ENCODE data around the gene PPP4R3B.
"Not testable (repeated sequence)": the region's sequence is repeated elsewhere in the genome, so short reads cannot be mapped to it uniquely, and the experiment has no call there.

Gene PPP4R3B

DNA sequence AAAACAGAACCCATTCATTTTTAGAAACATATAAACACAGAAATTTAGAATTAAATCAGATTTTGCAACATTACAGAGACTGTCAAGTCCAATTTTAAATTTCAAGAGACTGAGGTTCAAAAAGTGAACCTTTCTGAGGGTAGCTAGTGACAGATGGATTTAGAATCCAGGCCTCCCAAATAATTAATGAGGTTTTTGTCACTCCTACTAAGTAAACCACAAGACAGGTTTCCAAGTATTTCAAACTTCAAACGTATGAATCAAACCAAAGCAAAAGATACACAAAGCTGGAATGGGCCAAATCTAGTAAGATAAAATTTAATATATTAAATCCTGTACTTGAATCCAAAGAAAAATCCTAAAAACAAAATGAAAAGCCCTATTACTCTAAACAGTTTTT is 25.3 kb downstream of the PPP4R3B start:
- DNase-seq, result no peak

DNA sequence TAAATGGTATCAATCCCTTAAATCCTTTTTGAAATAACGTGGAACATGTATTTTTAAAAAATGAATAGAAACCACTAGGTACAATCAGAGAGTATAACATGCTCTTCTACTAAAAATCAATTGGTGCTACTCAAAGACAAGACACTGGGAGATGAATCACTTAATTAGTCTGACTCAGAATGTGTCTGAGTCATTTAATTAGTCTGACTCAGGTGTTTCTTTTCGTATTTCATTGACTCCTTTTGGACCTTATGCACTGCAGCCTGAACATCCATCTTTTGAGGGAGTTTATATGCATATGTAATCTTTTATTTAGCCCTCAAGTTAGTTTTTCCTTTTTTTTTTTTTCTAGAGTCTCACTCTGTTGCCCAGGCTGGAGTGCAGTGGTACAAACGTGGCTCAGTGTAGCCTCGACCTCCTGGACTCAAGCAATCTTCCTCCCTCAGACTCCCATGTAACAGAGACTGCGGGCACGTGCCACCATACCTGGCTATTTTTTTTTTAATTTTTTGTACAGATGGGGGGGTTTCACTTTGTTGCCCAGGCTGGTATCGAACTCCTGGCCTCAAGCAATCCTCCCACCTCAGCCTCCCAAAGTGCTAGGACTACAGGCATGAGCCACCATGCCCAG is 26.5 kb downstream of the PPP4R3B start:
- no peak for DNase-seq

DNA sequence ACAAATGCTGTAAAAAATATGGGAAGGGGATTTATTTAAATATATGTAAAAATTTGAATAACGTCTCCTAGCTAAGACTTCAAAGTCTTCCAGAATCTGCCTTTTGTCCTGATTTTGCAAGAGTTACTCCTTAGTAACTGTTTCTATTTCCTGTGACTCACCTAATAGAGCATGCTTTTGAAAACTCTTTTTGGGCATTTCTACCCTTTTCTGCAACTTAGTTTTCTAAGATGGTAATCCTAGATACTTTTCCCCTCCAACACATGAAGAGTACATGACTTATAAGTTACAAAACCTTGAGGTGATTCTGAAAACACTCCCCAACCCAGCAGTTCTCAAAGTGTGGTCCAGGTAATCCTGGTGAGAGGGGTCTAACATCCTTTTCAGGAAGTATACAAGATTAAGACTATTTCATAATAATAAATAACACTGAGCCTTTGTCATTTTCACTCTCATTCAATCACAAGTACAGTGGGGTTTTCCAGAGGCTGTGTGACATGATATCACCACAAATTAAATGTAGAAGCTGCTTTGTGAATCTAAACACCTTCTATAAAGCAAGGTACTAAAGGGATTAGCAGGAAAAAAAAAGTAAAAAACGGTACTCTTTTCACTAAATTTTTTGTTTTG is 31.9 kb downstream of the PPP4R3B start:
- DNase-seq, result no peak

DNA sequence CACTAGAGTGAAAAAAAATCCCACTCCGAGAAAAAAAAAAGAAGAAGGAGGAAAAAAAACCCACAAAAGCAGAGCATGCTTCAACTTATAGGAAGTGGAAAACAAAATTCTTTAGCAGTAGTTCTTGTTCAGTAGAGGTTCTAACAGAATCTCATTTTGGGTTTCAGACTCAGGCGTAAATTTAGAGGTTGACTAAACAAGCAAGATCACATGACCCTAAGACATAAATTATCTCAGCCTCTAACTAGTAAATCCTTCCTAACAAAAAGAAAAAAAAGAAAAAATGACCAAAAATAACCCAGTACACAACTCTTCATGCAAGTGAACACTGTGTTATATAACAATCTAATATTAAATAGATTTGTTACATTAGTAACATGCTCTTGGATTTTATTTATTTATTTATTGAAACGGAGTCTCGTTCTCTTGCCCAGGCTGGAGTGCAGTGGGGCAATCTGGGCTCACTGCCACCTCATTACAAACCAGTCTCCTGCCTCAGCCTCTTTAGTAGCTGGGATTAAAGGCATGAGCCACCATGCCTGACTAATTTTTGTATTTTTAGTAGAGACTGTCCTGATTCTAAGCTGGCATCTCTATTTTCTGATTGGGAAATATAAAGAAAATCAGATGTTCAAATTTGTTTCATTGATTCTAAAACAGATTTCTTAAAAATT is 35.4 kb downstream of the PPP4R3B start:
- DNase-seq, result no peak

DNA sequence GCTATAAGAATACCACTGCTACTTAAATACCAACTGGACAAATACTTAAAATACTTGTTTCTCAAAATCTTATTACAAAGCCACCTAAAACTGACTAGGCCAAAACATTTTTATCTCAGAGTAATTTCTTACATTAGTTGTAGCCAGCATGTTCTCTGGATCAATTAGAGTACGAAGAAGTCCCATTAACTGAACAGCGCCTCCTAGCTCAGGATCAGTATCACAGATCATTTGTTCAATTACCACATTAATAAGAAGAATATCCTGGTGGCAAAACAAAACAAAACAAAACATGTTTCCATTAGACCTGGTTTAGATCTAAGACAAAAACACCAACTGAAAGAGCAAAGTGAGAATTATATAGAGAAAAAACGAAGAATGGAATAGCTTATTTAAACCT is 36.0 kb downstream of the PPP4R3B start:
- no peak for DNase-seq

DNA sequence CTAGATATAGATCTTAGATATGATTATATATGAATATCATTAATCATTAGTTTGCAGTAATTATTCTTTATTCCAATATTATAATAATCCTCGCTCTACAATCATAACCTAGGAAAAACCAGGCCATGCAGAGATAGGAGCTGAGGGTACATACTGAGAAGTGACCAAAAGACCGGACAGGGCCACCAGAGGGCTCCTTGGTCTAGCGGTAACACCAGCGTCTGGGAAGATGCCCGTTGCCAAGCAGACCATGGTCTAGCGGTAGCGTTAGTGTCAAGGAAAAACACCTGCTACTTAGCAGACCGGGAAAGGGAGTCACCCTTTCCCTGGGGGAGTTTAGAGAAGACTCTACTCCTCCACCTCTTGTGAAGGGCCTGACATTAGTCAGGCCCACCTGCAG is 48.4 kb downstream of the PPP4R3B start:
- not testable (repeated sequence) for DNase-seq

DNA sequence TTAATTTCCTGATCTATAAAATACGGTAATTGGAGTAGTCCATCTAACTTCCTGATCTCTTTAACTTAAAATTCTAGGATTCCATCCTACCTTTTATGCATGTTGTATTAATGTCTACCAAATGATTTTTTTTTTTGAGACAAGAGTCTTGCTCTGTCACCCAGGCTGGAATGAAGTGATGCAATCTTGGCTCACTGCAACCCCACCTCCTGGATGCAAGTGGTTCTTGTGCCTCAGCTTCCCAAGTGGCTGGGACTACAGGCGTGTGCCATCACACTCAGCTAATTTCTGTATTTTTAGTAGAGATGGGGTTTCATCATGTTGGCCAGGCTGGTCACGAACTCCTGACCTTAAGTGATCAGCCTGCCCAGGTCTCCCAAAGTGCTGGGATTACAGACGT is 50.1 kb downstream of the PPP4R3B start:
- no peak for DNase-seq

DNA sequence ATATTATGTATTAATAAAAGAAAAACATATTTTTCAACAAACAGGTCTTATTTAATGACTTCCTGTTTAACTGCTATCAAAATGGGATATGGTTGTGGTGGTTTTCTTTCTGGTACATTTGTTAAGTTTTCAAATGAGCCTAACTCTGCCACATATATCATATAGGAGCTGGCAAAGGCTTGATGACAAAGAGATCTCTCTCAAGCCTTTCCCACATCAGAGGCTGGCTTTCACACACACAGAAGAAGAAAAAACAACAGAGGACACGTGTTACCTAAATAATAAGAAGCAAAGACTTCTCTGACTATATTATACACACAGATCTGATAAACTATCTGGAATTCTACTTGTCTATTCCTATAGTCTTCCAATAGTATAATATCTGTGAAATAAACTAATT is 51.8 kb downstream of the PPP4R3B start:
- no peak for DNase-seq

DNA sequence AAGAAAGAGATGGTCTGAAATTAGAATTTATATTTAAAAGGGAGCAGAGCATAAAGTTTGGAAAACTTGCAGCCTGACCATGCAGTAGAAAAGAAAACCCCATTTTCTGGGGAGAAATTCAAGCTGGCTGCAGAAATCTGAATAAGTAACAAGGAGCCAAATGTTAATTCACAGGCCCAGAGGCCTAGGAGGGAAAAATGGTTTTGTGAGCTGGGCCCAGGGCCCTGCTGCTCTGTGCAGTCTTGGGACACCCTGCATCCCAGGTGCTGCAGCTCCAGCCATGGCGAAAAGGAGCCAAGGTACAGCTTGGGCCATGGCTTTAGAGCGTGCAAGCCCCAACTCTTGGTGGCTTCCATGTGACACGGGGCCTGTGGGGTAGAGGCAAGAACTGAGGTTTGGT is 56.6 kb downstream of the PPP4R3B start:
- no peak for DNase-seq

DNA sequence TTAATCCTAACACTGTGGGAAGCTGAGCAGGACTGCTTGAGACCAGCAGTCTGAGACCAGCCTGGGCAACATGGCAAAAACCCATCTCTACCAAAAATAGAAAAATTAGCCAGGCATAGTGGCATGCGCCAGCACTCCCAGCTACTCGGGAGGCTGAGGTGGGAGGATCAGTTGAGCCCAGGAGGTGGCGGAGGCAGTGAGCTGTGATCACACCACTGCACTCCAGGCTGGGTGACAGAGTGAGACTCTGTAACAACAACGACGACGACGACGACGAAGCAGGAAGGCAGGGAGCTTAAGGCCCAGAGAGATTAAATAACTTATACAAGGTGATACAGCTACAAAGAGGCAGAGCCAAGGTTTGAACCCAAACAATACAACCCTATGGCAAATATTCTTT is 60.6 kb downstream of the PPP4R3B start:
- no peak for DNase-seq

DNA sequence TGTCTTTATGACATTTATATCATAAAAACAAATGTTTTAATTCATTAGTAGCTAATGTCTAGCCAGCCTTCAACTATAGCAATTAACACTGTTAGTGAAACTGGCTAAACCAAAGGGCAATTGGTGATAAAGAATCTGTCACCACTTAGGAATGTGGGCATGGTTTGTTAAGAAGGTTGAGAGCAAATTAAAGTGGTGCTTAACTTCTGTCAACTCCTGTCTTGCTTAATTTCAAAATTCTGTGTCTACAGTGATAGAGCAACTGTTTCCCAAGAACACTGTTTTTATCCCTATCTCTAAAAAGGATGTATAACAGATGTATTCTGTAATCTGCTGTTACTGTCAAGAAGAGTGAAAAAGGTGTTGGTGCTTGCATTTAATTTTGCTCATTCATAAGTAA is 61.4 kb downstream of the PPP4R3B start:
- DNase-seq, result no peak

DNA sequence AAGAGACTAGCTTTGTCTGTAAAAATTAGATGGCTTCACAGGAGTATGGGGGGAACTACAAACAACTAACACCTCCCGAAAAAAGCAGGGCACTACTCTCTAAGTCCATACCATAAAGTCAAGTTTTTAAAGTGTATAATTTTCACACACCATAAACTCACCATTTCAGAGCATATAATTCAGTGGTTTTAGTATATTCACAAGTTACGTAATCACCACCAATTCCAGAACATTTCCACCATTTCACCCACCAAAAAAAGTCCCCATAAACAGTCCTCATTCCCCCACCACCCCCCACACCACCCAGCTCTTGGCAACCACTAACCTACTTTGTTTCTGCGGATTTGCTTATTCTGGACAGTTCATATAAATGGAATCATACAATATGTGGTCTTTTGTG is 64.1 kb downstream of the PPP4R3B start:
- DNase-seq, result no peak

DNA sequence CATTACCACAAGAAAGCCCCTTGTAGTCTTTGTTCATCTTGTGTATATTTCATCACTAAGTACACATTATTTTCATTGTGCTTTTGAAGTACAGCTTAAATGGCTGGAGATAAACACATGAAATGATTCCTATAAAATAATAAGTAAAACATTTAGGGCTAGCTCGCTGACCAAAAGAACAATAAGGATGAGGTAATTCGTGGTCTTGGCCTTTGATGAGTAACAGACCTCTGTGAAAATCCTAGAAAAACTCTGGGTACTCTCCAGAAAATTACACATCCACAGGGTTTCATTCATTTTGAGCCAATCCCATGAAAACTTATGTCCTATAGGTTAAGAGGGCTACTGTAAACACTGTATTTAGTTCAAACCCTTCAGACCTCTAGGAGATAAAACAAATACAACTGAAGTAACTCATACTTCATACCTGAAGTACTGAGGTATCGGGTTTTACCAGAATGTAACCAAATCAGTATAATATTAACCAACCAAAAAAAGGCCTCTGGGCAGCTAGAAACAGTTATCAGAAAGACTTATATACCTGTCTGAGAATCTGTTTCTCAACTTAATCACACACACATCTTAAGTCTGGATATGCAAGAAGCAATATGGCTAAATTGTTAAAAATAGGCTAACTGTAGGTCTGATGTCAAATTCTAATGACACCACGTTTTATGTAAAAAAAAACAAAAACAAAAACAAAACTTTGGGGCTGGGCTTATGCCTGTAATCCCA is 66.9 kb downstream of the PPP4R3B start:
- DNase-seq, result peak in 1 of 2 experiments; percentile 28

DNA sequence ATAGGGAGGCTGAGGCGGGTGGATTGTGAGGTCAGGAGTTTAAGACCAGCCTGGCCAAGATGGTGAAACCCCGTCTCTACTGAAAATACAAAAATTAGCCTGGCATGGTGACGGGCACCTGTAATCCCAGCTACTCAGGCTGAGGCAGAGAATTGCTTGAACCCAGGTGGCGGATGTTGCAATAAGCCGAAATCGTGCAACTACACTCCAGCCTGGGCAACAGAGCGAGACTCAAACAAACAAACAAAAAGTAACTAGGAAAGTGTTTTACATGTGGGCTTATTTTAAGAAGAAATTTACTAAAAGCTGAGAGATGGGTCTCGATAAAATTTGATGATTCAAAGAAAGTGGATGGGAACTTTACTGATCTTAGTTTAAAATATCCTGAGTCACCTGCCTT is 69.7 kb downstream of the PPP4R3B start:
- not testable (repeated sequence) for DNase-seq

DNA sequence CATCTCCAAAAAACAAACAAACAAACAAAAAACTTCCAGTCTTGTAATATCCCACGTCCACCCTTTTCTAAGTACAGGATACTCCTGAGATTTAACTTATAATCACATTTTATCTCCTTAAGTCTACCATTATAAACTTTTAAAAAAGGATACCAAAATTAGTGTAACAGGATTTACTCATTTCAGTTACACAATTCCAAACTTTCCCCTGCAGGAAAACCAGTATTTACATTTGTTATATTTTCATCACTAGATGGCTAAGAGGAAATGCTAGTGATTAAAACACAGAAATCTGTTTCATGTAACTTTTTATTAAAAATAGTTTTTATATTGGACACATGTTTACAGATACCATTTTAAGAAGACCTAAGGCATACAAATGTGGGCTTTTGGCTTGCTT is 70.4 kb downstream of the PPP4R3B start:
- no peak for DNase-seq

DNA sequence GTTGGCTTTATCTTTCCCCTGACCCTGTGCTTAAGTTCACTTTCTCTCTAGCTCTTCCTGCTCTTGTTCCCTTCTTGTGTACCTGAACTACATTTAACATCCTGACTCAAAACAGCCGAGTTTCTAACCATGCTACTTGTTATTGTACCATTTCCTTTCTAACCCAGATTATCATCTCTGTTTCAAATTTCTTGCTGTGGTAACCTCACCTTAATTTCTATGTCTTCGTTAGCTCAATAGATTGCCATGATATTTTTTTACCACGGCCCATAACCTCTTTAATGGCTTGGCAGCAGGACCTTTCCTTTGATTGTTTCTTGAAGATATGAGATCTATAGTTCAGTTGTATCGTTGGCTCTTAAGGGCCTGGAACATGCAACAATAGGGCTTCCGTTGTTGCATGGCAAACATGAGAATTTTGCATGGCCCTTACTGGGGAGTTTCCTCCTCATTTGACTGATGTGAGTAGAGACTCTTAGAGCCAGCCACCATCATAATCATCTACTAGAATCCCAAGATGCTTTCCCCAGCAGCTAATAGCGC is 86.8 kb downstream of the PPP4R3B start:
- no peak for DNase-seq

DNA sequence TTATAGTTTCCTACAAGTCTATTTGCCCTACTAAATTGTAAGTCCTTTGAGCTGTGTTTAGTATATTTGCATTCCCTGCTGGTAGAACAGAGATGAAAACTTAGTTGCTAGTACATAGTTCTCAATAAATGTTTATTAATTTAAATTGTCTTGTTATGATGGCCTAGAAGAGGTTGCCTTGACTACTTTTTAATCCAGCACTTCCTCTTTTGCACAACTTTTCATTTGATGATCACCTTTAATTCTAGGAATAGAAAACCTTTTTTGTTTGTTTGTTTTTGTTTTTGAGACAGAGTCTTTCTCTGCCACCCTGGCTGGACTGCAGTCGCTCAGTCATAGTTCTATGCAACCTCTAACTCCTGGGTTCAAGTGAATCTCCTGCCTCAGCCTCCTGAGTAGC is 91.2 kb downstream of the PPP4R3B start:
- no peak for DNase-seq

DNA sequence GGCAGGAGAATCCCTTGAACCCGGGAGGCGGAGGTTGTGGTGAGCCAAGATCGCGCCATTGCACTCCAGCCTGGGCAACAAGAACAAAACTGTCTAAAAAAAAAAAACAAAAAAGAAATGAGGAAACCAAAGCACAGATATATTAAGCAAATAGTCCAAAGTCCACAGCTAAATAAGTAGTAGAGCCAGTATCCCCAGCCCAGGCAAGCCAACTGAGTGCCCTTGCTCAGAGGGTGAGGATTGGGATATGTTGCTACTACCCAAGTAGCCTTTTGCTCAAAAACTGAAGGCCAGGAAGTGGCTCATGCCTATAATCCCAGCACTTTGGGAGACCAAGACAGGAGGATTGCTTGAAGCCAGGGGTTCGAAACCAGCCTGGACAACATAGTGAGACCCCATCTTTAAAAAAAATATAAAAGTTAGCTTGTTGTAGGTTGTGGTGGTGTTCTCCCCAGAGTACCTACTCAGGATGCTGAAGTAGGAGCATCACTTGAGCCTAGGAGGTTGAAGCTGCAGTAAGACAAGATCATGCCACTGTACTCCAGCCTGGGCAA is 92.5 kb downstream of the PPP4R3B start:
- no peak for DNase-seq

DNA sequence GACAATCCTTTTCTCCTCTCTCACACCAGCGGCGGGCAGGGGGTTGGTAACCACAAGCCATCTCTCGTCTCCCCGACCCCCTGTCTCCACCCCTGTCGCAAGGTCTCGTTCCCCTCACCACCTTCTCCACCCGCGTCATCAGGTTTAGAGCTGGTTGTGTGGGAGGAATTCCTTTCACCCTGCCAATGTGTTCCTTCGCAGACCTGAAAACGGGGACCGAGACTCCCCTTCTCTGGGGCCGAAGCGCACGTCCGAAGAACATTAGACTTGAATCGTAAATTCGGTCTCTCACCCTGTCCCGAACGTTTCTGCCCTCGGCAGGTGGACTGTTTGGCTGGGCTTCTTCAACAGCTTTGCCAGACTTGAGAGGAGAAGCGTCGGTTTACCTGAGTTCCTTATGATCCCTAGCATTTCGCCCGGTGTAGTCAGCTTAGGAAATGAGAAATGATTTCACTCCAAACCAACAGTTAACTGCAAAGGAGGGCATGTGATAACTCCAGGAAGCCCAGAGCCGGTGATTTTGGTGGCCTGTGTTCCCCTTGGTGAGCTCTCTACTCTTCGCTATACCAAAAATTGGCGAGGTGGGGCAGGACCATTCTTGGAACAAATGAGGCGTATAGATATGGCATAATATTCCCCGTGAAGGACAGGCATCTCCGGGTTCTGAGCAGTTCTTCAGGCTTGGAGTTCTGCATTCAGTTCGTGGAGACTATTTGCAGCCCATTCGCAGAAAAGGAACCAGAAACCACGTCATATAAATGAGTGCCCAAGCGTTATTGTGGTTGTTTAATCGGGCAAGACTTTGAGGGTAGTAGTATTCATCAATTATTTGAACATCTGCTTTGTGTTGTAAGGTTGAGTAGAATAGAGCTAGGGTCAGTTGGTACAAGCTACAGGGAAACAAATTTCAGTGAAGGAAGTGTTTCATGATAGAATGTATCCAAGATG is 97.2 kb downstream of the PPP4R3B start:
- DNase-seq, result peak in 1 of 2 experiments; percentile 48

DNA sequence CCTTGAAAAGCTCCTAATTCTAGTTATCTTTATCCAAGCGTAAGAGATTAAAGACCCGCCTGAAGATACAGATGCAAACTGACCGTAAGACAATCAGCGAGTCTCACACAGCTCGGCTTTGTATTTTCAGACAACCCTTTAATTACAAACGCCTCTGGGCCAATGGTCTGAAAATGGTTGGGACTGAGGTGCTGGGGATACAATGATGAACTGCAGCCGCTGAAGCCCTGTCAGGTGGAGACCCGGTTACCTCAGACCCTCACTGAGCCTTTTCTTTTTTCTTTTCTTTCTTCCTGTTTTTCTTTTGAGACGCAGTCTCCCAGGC is 98.6 kb downstream of the PPP4R3B start:
- DNase-seq, result peak; percentile 6 to 45

DNA sequence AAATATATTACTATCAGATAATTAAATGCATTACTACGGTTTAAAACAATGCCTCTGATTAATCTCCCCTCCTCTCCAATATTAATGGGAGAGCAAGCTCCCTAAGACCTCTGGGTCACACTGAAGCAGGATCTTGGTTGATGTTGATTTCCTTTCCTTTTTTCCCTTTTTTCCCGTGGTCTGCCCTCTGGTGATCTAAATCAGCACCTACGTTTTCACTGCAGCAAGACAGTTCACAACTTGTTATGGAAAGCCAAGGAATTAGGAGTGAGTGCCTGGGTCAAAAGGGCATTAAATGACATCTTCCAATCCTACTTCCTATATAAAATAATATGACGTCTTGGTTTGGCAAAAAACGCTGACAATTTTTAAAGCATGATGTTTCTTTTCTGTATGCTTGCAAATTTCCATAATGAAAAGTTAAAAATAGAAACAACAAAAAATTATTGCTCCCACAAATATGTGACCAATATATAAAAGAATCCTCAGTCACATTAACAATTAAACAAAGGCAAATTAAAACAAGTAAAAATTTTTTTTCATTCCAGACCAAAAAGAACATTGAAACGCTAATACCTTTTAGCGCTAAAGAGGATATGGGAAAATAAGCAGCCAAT is 105.8 kb downstream of the PPP4R3B start:
- peak; percentile 42 to 63 for DNase-seq
